ENCODE results near the gene SDK1.

The SDK1 gene

DNA sequence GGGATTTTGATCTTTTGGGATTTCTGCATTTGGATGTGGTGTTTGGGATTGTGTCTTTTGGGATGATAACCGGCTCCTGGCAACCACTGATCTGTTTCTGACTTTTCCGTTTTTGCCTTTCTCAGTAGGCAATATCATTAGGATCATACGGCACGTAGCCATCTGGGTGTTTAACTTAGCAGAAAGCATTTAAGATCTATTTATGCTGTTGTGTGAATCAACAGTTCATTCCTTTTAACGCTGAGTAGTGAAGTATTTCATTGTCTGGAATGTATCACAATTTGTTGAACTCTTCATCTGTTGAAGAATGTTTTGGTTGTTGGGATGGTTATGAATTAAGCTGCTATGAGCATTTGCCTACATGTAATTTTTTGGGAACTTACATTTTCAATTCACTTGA lies 459.6 kb downstream of the SDK1 start:
- DNase-seq (ENCODE audit: low spot score) (no peak), ATAC-seq (ENCODE audit: low read depth) (no peak)
- Histone ChIP-seq H3K4me1 (ENCODE audit: insufficient read depth, poor library complexity, severe bottlenecking) (peaks cover 16% of the 10 kb centered on the region), H3K27ac (ENCODE audit: poor library complexity, severe bottlenecking) (no peak overlapping the region), H3K9me3 (ENCODE audit: severe bottlenecking) (no peaks in the 10 kb centered on the region), H3K27me3 (ENCODE audit: insufficient read depth, poor library complexity, severe bottlenecking) (no peaks in the 10 kb centered on the region), H3K36me3 (ENCODE audit: low read depth) (no peaks in the 10 kb centered on the region), H3K4me3 (ENCODE audit: severe bottlenecking) (no peak overlapping the region)
- TF ChIP-seq CTCF (IDR thresholded peaks at IDR 0.05; ENCODE audit: poor library complexity, severe bottlenecking) = no peak

DNA sequence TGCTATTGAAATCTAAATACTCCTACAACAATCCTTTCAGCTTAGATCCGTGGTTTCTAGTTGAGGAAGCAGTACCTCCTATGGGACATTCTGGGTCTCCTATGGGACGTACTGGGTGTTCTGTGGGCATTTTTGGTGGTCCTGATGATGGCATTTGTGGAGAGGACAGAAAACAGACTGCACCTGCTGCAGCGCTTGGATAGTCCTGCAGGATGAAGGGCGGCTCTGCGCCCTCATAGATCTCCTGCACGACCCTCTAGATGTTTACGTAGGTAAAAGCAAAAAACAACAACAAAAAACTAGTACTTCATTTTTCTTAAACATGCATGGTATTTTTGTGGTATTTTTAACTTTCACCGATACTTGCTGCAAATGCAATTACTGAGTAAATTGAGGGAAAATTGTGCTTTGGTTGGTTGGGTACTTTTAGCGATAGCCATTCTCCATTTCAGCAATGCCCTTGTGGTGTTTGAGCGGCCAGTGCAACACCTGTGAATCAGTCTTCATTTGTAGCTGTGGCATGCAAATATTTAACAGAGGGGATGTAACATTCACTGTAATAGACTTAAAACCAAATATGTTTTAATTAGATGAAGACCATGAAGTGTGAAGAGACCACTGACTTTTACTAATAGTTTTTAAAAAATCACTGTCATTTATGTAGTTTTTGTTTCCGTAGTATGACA lies 461.2 kb downstream of the SDK1 start:
- no peak for DNase-seq (ENCODE audit: low spot score)
- Histone ChIP-seq H3K27me3 (ENCODE audit: insufficient read depth, poor library complexity, severe bottlenecking) (no peaks in the 10 kb centered on the region), H3K9me3 (ENCODE audit: severe bottlenecking) (no peaks in the 10 kb centered on the region), H3K27ac (ENCODE audit: poor library complexity, severe bottlenecking) (peak overlapping the region; percentile 21), H3K36me3 (ENCODE audit: low read depth) (no peaks in the 10 kb centered on the region), H3K4me1 (ENCODE audit: insufficient read depth, poor library complexity, severe bottlenecking) (peaks cover 16% of the 10 kb centered on the region), H3K4me3 (ENCODE audit: severe bottlenecking) (no peak overlapping the region)
- no peak for ATAC-seq (ENCODE audit: low read depth)
- TF ChIP-seq CTCF (IDR thresholded peaks at IDR 0.05; ENCODE audit: poor library complexity, severe bottlenecking) = no peak

DNA sequence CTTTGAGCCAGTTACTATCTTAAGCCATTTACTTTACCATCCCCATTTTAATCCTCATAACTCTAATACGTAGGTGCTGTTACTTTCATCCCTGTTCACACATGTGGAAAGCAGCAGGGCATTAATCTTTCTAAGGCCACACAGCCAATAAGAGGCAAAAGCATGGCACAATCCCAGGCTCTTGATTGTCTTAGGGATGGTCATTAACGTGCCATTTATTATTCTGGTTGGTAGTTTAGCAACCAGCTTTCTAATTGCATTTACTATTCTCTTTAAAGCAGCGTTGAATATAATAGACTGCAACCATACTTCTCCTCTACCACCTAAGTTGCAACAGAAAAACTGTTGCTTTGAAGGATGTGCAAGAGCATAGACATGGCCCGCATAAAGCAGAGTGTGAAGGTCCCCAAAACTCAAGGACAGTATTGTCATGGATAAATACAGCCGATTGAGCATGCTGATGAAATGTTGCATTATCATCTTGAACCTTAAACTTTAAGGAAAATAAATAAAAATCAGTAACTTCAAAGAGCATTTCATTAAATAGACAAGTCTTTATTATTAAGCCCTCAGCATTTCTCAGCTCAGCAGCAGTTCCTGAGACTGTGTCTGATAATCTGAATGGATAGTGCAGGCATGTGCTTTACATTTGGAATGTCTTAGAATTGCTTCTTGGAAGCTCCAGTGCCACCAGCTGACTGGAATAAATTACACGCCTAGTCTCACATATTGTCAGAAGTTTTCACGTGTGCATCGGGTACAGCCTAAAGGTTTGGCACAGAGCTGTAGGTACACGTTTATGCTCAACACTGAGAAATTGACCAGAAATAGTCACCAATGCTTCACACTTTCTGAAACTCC lies 467.1 kb downstream of the SDK1 start:
- no peak overlapping the region for H3K27ac ChIP-seq (ENCODE audit: poor library complexity, severe bottlenecking)
- H3K4me3 ChIP-seq (ENCODE audit: severe bottlenecking) = no peak overlapping the region
- no peaks in the 10 kb centered on the region for H3K9me3 ChIP-seq (ENCODE audit: severe bottlenecking)
- H3K36me3 ChIP-seq (ENCODE audit: low read depth) = no peaks in the 10 kb centered on the region
- DNase-seq (ENCODE audit: low spot score) (no peak), ATAC-seq (ENCODE audit: low read depth) (no peak)
- no peak for TF ChIP-seq CTCF (IDR thresholded peaks at IDR 0.05; ENCODE audit: poor library complexity, severe bottlenecking)
- no peaks in the 10 kb centered on the region for H3K4me1 ChIP-seq (ENCODE audit: insufficient read depth, poor library complexity, severe bottlenecking)
- no peaks in the 10 kb centered on the region for H3K27me3 ChIP-seq (ENCODE audit: insufficient read depth, poor library complexity, severe bottlenecking)

DNA sequence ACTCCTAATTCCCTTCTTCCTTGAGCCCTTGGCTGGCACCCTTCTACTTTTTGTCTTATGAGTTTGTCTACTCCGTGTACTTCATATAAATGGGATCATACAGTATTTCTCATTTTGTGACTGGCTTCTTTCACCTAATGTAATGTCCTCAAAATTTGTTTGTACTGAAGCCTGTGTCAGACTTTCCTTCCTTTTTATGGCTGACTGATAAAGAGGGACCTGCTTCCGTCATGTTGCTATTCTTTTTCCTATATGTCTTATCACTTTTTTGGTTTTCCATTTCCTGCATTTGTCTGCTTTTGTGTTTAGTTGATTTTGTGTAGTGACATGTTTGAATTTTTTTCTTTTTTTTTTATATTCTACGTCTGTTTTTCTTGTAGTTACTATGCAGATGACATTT lies 470.9 kb downstream of the SDK1 start:
- H3K27ac ChIP-seq (ENCODE audit: poor library complexity, severe bottlenecking) = no peak overlapping the region
- no peak for TF ChIP-seq CTCF (IDR thresholded peaks at IDR 0.05; ENCODE audit: poor library complexity, severe bottlenecking)
- H3K4me3 ChIP-seq (ENCODE audit: severe bottlenecking) = no peak overlapping the region
- H3K27me3 ChIP-seq (ENCODE audit: insufficient read depth, poor library complexity, severe bottlenecking) = no peaks in the 10 kb centered on the region
- H3K9me3 ChIP-seq (ENCODE audit: severe bottlenecking) = no peaks in the 10 kb centered on the region
- no peaks in the 10 kb centered on the region for H3K36me3 ChIP-seq (ENCODE audit: low read depth)
- no peak for DNase-seq (ENCODE audit: low spot score)
- ATAC-seq (ENCODE audit: low read depth) = no peak
- H3K4me1 ChIP-seq (ENCODE audit: insufficient read depth, poor library complexity, severe bottlenecking) = no peaks in the 10 kb centered on the region

- Histone ChIP-seq H3K27ac (ENCODE audit: poor library complexity, severe bottlenecking) (no peak overlapping the region), H3K4me1 (ENCODE audit: insufficient read depth, poor library complexity, severe bottlenecking) (no peaks in the 10 kb centered on the region), H3K4me3 (ENCODE audit: severe bottlenecking) (no peak overlapping the region), H3K36me3 (ENCODE audit: low read depth) (no peaks in the 10 kb centered on the region), H3K9me3 (ENCODE audit: severe bottlenecking) (peaks cover 5% of the 10 kb centered on the region), H3K27me3 (ENCODE audit: insufficient read depth, poor library complexity, severe bottlenecking) (no peaks in the 10 kb centered on the region)
- ATAC-seq (ENCODE audit: low read depth) (no peak), DNase-seq (ENCODE audit: low spot score) (no peak)
- no peak for TF ChIP-seq CTCF (IDR thresholded peaks at IDR 0.05; ENCODE audit: poor library complexity, severe bottlenecking)
Observed at GRCh38 chr7:3778345-3778744, 477.3 kb downstream of the SDK1 start.

Measured in RWPE2 (cell line).